COR-L47 (cell line): ENCODE data around the gene MAP7.
"Not testable (repeated sequence)": the region's sequence is repeated elsewhere in the genome, so short reads cannot be mapped to it uniquely, and the experiment has no call there.

Experiments used
- DNase-seq: peaks from one replicate; lab custom pipeline; 2025; lab: John Stamatoyannopoulos, UW

Gene MAP7

GRCh38 chr6:136550330-136551071, at the start of gene MAP7:
MAP7 (minus strand) TSS chr6:136550422; CDS start chr6:136550408, 14 bp downstream.
- peak; percentile 78 for DNase-seq

- no peak for DNase-seq
Measured at GRCh38 chr6:136599329-136600011, 49.2 kb upstream of the MAP7 start.

GRCh38 chr6:136598048-136598447, 47.8 kb upstream of the MAP7 start:
- no peak for DNase-seq

- no peak for DNase-seq
Measured at GRCh38 chr6:136594671-136595070, 44.4 kb upstream of the MAP7 start.

GRCh38 chr6:136593748-136594490, 43.7 kb upstream of the MAP7 start:
- DNase-seq, result no peak

GRCh38 chr6:136592930-136593673, 42.9 kb upstream of the MAP7 start:
- no peak for DNase-seq

- DNase-seq, result no peak
Measured at GRCh38 chr6:136591617-136592016, 41.4 kb upstream of the MAP7 start.

- DNase-seq, result not testable (repeated sequence)
Measured at GRCh38 chr6:136590846-136591245, 40.6 kb upstream of the MAP7 start.

GRCh38 chr6:136587527-136587926, 37.3 kb upstream of the MAP7 start:
- DNase-seq, result no peak

- DNase-seq, result no peak
Measured at GRCh38 chr6:136586295-136586694, 36.1 kb upstream of the MAP7 start.

GRCh38 chr6:136585523-136585922, 35.3 kb upstream of the MAP7 start:
- not testable (repeated sequence) for DNase-seq

- DNase-seq, result not testable (repeated sequence)
Measured at GRCh38 chr6:136584290-136584689, 34.1 kb upstream of the MAP7 start.

GRCh38 chr6:136582711-136583471, 32.7 kb upstream of the MAP7 start:
- peak; percentile 11 for DNase-seq

- no peak for DNase-seq
Measured at GRCh38 chr6:136579800-136580199, 29.6 kb upstream of the MAP7 start.

GRCh38 chr6:136576821-136577220, 26.6 kb upstream of the MAP7 start:
- no peak for DNase-seq

- no peak for DNase-seq
Measured at GRCh38 chr6:136571496-136571895, 21.3 kb upstream of the MAP7 start.

- no peak for DNase-seq
Measured at GRCh38 chr6:136571065-136571464, 20.8 kb upstream of the MAP7 start.

GRCh38 chr6:136568129-136568528, 17.9 kb upstream of the MAP7 start:
- no peak for DNase-seq

GRCh38 chr6:136567688-136568087, 17.5 kb upstream of the MAP7 start:
- DNase-seq, result no peak

GRCh38 chr6:136566851-136567250, 16.6 kb upstream of the MAP7 start:
- no peak for DNase-seq

- no peak for DNase-seq
Measured at GRCh38 chr6:136566007-136566487, 15.8 kb upstream of the MAP7 start.
